Measurements from ENCODE around the gene ASTN1.

Gene ASTN1

DNA sequence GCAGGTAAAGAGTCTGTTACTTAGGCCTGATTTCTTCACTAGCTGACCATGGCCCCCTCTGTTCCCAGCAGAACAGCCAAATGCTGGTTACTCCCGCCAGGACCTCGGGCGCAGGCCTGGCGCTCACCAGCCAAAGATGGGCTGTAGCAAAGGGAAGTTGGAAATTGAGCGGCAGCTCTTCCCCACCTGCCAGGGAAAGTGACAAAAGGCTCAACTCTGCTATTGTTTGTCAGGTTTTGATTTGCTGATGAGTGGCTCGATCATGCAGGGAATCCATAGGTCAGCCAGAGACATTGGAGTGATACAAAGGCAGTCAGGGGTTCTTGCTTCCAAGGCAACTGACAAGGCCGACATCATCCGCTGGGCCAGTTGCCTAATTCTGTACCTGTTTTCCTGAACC is 120.1 kb downstream of the ASTN1 start:
- no peak for DNase-seq (ENCODE audit: low read depth in 1 of 2, low spot score in 1 of 2)

GRCh38 chr1:177043597-177043996 is 120.9 kb downstream of the ASTN1 start:
- no peak for DNase-seq (ENCODE audit: low read depth in 1 of 2, low spot score in 1 of 2)

GRCh38 chr1:177035586-177035985 is 128.9 kb downstream of the ASTN1 start:
- no peak for DNase-seq (ENCODE audit: low read depth in 1 of 2, low spot score in 1 of 2)

DNA sequence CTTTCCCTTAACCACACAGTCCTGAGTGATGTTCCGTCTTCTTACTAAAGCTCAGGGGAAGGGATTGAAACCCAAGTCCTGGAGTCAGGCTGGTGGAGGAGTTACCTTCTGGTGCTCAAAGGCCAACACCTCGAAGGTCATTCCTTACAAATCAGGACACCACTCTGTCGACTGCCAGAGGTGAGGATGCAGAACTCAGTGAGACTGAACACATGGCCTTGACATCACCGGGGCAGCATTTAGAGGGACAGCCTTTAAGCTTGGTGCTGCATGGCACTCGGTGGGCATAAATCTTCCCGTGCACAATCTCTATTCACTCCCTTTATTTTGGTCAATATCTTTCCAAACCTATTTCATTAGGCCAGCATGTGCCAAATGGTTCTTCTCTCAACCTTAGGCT is 130.9 kb downstream of the ASTN1 start:
- DNase-seq (ENCODE audit: low read depth in 1 of 2, low spot score in 1 of 2), result no peak

DNA sequence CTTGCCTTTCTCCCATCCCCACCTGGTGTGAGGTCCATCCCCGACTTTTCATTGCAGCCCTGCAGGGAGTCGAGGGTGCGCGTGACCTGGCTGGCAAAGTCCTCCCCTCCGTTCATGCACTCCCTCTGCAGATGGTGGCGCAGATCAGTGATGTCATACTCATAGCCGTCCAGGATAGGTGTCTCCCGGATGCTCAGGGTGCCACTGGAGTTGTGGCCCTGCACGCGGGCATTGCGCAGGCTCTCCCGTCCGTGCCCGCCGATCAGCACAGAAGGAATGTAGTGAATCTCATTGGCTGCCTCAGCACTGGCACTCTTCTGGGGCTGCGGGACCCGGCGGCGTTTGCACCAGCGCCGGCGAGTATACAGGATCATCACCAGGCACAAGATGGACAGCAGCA is 132.1 kb downstream of the ASTN1 start:
- no peak for DNase-seq (ENCODE audit: low read depth in 1 of 2, low spot score in 1 of 2)

GRCh38 chr1:177024623-177025022 is 139.9 kb downstream of the ASTN1 start:
- DNase-seq (ENCODE audit: low read depth in 1 of 2, low spot score in 1 of 2), result no peak

GRCh38 chr1:177023726-177024125 is 140.8 kb downstream of the ASTN1 start:
- no peak for DNase-seq (ENCODE audit: low read depth in 1 of 2, low spot score in 1 of 2)

GRCh38 chr1:177023249-177023648 is 141.3 kb downstream of the ASTN1 start:
- no peak for DNase-seq (ENCODE audit: low read depth in 1 of 2, low spot score in 1 of 2)

GRCh38 chr1:177021687-177022086 is 142.8 kb downstream of the ASTN1 start:
- DNase-seq (ENCODE audit: low read depth in 1 of 2, low spot score in 1 of 2), result no peak

DNA sequence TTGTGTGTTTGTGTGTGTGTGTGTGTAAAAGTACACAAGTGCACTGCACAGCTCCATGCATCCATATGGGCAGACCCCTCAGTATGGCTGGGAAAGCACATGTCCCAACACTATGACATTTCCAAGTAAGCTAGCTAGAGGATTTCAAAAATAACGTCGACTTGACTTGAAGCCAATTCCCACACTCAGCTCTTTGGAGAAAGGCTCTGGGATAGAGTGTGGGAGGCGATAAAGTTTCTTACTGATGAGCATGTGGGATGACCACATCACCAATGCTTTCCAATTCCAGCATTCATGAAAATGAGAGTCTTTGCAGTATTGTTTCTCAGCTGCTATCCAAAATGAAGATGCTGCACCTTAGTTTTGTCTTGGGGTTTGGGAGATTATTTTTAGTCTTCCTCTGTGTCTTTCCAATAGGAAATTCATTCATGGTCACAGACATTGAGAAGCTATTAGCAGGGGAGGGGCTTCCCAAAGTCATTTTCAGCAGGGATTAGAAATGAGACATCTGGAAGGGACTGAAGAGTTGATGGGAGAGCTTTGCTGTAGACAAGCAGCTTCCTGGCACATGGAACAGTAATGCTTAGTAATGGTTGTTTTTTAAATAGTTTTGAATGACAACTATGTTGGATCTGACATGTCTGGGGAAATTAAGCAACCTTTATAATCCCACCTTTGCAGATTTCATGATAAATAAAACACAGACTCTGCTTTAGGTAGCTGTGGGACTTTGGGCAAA is 143.5 kb downstream of the ASTN1 start:
- DNase-seq (ENCODE audit: low read depth in 1 of 2, low spot score in 1 of 2), result no peak

- DNase-seq (ENCODE audit: low read depth in 1 of 2, low spot score in 1 of 2), result no peak
These were observed 147.1 kb downstream of the ASTN1 start for GRCh38 chr1:177017287-177017852.

DNA sequence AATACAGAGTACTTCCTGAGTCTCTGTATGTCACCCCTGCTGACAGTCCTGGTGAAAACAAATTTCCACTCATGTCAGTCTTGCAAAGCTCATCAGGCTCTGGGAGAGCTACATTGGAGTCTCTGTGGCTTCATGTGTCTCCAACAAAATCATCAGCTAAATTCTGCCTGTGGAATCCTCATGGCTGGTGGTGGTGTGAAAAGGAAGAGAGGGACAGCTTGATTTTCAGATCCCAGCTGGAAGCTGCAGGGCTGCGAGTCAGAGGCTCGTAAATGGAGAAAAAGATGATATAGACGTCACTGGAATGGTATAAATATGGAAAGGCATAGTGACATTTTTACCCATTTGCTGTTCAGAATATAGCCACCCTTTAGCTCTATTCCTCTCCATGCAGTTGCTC is 150.2 kb downstream of the ASTN1 start:
- no peak for DNase-seq (ENCODE audit: low read depth in 1 of 2, low spot score in 1 of 2)

GRCh38 chr1:177012342-177012925 is 152.1 kb downstream of the ASTN1 start:
- no peak for DNase-seq (ENCODE audit: low read depth in 1 of 2, low spot score in 1 of 2)

DNA sequence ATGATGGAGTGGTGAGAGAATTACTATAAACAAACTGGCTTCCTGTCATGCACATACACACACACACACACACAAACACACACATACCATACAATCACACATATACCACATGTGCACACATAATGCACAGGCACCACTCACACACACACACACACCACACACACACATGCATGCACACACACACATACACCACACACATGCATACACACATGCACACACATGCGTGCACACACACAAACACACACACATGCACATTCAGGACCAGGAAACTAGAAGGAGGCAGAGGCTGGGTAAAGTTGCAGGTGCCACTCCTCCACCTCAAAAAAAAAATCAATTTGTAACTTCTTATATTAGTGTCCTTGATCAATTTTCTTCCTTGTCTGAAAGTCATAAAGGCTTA is 153.0 kb downstream of the ASTN1 start:
- DNase-seq (ENCODE audit: low read depth in 1 of 2, low spot score in 1 of 2), result no peak

DNA sequence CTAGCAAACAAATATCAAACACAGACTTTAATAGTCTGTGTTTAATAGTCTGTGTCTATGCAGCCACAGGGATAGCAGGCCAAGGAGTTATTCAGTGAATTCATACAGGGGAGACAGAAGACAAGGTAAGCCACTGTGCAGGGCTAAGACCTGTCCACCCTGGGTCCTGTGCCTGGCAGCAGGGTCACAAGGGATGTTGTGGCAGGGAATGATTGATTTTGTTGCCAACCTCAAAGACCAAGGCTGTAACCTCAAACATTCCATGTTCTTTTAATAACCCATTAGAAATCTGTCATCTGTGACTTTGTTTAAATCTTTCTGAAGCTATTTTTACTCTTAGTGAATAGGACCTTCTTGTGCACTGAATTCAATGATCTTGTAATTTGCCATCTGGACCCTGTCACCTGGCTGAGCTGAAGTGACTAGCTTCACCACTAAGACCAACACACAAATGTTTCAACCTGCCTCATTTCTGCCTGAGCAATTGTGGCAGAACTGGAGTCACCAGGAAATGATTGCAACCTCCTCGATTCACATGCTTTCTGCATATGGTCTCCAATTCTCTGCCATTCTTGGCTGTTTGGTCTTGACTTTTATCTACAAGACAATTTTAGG is 154.2 kb downstream of the ASTN1 start:
- DNase-seq (ENCODE audit: low read depth in 1 of 2, low spot score in 1 of 2), result no peak

DNA sequence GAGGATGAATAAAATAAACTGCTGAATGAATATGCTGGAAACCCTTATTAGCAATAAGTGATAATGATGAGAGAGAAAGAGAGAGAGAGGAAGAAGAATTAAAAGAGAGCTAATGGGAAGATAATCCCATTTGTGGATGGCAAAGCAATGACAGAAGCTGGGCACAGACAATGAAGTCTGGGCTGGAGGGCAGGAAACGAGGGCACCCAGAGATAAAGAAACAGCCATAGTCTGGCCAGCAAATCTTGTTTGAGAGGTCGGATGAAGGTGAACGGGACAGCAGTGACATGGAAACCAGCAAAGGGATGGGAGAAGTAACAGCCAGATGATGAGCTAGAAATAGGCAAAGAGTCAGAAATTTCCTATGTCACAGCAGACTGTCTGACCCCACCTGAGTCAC is 155.9 kb downstream of the ASTN1 start:
- DNase-seq (ENCODE audit: low read depth in 1 of 2, low spot score in 1 of 2), result no peak

- DNase-seq (ENCODE audit: low read depth in 1 of 2, low spot score in 1 of 2), result no peak
These were observed 156.9 kb downstream of the ASTN1 start for GRCh38 chr1:177007437-177008161.

- DNase-seq (ENCODE audit: low read depth in 1 of 2, low spot score in 1 of 2), result no peak
These were observed 161.6 kb downstream of the ASTN1 start for GRCh38 chr1:177002891-177003290.

GRCh38 chr1:177001556-177001955 is 163.0 kb downstream of the ASTN1 start:
- DNase-seq (ENCODE audit: low read depth in 1 of 2, low spot score in 1 of 2), result no peak

- no peak for DNase-seq (ENCODE audit: low read depth in 1 of 2, low spot score in 1 of 2)
These were observed 166.2 kb downstream of the ASTN1 start for GRCh38 chr1:176998183-176998795.

DNA sequence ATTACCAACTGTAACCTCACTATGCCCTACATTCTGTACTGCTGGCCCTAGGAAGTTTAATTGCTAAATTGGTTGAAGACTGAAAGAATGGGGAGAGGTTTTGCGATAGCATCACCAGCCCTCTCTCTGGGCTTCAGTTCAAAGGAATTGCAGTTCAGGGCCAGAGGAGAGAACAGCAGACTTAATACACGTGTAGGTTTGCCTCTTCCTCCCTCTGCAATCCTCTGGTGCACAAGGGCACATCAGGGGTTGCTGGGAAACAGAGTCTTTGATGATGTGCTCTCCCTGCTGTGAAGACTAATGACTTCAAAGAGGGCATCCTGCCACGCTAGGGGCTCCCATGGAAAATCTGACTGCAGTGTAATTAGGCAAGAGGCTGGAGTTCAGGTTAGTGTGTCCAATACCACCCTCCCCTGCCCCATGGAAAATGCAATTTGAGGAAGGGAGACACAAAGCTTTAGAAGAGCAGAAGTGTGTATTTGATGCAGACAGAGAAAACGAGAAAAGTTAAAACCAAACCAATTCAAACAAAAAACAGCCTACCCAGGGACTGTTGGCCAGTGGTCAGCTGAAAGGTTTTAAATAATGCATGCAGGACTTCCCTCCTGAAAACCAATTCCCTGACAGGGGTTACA is 167.9 kb downstream of the ASTN1 start:
- no peak for DNase-seq (ENCODE audit: low read depth in 1 of 2, low spot score in 1 of 2)

All from activated CD4-positive, alpha-beta T cell treated with anti-CD3 and anti-CD28 coated beads, Interleukin-2, amount 50 U/mL, for 24 hours (primary cell).